AG09319 (cell line): ENCODE measurements around the gene YPEL1.
A peak's percentile ranks its signal among the peaks of the same experiment; 100 is the strongest.

Experiments
- DNase-seq: peaks from one replicate; pipeline ENCODE4 v3.0.0-alpha.2; 2010; ENCODE audit warnings: low read depth; ENCODE audit errors: extremely low read depth
- CTCF ChIP-seq: IDR thresholded peaks from 2 replicates; pipeline ENCODE4 v1.5.1; 2011; ENCODE audit warnings: low read depth, mild to moderate bottlenecking, inconsistent platforms, low read length, moderate library complexity

YPEL1 gene

GRCh38 chr22:21702094-21702493 lies 33.5 kb downstream of the YPEL1 start:
- no peak for TF ChIP-seq CTCF
- no peak for DNase-seq

- no peak for TF ChIP-seq CTCF
- no peak for DNase-seq
Observed at GRCh38 chr22:21701384-21701971, 34.1 kb downstream of the YPEL1 start.

- no peak for DNase-seq
- TF ChIP-seq CTCF: no peak
Observed at GRCh38 chr22:21700822-21701221, 34.8 kb downstream of the YPEL1 start.

GRCh38 chr22:21699643-21700042 lies 36.0 kb downstream of the YPEL1 start:
- no peak for DNase-seq
- no peak for TF ChIP-seq CTCF

GRCh38 chr22:21698430-21699329 lies 36.9 kb downstream of the YPEL1 start:
- peak; percentile 19 for DNase-seq
- no peak for TF ChIP-seq CTCF

- DNase-seq: no peak
- TF ChIP-seq CTCF: no peak
Observed at GRCh38 chr22:21697880-21698279, 37.7 kb downstream of the YPEL1 start.
